ENCODE measurements around the gene ADTRP.
"Not testable (repeated sequence)": the region's sequence is repeated elsewhere in the genome, so short reads cannot be mapped to it uniquely, and the experiment has no call there.

ADTRP gene

DNA sequence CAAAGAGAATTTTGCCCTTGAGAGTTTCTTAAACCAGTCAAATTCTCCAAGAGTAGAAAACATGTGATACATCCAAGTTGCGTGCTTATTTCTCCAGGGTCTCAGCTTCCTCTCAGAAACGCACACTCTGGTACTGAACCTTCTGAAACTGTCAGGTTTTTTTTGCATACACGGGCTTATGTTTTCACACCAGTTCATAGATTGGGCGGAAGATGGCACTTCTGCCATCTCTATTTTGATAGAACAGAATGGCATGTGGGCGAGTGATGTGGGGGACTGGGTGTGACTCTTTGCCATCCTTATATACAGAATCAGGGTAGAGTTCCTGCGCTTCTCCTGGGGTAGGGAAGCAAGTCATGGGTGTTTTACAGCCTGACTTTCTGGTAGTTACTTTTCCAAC is 56.4 kb downstream of the ADTRP start:
- no peak for DNase-seq

- no peak for DNase-seq
These were observed 60.1 kb downstream of the ADTRP start for GRCh38 chr6:11718463-11718862.

GRCh38 chr6:11718031-11718430 is 60.6 kb downstream of the ADTRP start:
- DNase-seq = no peak

GRCh38 chr6:11714798-11715285 is 63.8 kb downstream of the ADTRP start:
- no peak for DNase-seq

GRCh38 chr6:11714116-11714797 is 64.3 kb downstream of the ADTRP start:
- DNase-seq = no peak

GRCh38 chr6:11712760-11713159 is 65.8 kb downstream of the ADTRP start:
- no peak for DNase-seq

GRCh38 chr6:11711984-11712711 is 66.5 kb downstream of the ADTRP start:
- no peak for DNase-seq

DNA sequence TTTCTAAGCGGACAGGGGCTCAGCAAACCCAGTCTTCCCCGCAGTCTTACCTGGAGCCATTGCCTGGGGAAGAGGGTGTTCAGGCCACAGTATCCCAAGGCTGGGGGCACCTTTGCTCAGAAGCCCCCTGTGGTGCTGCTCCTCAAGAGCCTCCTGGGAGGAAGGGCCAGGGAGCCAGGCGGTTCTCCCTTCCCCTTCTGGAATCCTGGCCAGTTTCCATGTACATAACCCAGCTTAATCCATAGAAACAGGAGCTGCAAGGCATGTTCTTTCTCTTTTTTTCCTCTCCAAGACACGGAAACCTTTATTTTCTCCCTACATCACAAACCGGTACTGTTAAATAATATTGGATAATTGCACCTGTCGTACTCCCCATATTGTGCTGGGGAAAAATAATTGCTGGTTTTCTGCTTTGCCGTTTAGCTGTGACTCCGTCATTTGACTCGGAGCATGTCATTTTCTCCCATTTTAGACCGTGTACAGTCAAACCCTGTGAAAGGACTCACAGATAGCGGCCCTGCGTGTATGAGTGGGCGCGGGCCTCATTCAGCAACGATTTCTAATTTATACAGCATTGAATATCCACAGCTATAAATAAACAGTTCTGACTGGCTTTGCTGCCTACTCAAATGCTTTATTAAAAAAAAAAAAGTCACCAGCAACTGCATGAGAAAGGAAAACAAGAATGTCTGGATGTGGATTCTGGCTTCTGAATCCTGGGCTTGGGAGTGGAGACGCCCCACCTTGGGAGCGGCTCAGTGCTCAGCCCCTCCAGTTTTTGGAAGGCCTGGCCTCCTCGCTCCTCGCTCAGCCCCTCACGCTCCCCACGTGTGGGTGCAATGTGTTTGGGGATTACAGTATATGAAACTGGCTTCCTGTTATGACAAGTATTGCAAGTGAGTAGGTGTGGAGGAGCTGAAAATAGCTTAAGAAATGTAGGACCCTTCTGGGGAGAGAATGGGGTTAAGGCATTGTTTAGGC is 67.3 kb downstream of the ADTRP start:
- DNase-seq = no peak

GRCh38 chr6:11710311-11710761 is 68.3 kb downstream of the ADTRP start:
- no peak for DNase-seq

DNA sequence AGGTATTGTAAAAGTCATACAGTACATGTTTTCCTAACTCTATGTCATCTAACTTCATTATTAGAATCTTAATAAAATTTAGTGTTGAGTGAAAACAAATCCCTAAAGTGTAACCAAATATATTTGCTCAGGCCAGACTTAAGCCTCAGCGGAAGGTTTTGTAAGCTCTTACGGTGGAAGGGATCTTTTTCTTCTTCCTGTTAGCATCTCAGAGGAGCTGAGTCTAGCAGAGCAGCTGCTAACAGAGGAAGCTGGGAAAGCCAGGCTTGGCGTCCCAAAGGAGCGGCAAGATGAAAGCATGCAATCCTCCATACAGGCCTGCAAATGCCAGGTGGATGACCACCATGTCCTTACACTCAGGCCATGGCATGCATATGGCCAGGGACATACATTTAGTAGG is 72.4 kb downstream of the ADTRP start:
- DNase-seq = no peak

- no peak for DNase-seq
These were observed 73.1 kb downstream of the ADTRP start for GRCh38 chr6:11705483-11705882.

GRCh38 chr6:11705069-11705468 is 73.5 kb downstream of the ADTRP start:
- no peak for DNase-seq

DNA sequence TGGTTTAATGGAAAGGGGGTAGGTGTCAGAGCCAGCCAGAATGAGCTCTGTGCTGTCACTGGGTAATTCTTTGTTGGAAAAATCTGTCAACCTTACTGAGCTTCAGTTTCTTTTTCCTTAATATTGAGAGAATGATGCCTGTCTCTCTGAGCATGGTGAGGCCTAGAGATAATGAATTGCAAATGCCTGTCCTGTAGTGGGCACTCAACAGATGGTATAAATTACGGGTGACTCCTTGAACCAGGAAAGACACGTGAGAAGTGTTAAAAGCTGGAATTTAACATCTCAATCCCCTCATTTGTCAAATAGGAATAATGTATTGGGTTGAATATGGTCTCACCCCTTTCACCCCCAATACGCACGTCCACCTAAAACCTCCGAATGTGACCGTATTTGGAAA is 74.9 kb downstream of the ADTRP start:
- DNase-seq = no peak

DNA sequence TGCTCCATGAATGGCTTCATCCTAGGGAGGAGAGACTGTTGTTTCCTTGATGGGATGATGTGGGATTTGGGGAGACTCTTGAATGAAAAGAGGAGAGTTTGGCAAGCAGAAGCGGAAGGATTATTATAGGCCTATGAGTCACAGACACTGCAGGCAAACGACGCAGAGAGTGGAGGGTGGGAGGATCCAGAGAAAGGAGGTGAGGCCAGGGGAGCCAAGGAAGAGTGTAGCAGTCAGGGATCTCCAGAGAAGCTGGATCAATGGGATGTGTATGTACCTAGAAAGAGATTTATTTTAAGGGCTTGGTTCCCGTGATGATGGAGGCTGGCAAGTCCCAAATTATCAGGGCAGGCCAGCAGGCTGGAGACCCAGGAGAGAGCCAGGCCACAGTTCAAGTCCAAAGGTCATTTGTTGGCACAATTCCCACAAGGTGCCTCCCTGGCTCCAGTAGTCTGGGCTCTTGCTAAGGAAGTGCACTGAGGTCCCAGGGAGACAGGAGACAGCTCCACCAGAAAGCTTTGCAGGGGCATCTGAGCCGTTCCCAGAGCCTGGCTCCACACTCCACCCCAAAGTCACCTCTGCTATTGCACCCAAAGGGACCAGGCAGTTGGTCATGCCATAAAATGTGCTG is 76.0 kb downstream of the ADTRP start:
- no peak for DNase-seq

DNA sequence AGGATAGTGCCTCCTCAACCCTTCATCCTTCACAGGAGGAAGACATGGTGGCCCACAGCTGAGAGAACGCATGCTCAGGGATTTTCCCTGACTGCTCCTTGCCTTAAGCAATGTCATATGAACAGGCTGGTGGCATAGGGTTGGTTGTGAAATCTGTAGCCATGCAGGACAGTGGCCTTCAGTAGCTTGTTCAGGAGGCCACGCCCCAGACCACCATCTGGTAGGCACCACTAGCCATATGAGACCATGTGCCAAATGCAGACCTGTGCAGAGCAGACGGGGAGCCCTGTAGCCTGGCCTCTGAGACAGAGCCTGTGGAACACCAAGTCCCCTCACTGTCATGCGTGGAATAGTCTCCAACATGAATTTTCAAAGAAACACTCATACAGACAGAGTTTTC is 76.5 kb downstream of the ADTRP start:
- DNase-seq = no peak

GRCh38 chr6:11701573-11701972 is 77.0 kb downstream of the ADTRP start:
- no peak for DNase-seq

- DNase-seq = peak; percentile 62
These were observed 78.4 kb downstream of the ADTRP start for GRCh38 chr6:11700118-11700718.

- no peak for DNase-seq
These were observed 79.0 kb downstream of the ADTRP start for GRCh38 chr6:11699576-11699975.

GRCh38 chr6:11692451-11693376 is 85.9 kb downstream of the ADTRP start:
- no peak for DNase-seq

DNA sequence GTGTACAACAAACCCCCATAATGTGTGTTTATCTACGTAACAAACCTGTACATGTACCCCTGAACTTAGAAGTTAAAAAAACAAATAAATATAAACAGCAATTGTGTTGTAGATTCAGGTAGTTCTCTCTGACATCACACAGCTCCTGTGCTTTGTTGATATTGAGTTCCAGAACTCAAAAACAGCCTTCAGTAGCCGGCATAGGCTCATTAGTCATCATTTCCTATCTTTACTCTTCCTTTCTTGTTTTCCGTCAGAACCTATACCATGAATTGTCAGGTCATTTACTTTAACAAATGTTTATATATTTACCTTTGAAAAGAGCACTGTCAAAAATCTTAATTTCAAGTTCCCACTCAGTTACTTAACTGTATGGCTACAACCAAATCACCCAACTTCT is 88.8 kb downstream of the ADTRP start:
- DNase-seq = no peak

DNA sequence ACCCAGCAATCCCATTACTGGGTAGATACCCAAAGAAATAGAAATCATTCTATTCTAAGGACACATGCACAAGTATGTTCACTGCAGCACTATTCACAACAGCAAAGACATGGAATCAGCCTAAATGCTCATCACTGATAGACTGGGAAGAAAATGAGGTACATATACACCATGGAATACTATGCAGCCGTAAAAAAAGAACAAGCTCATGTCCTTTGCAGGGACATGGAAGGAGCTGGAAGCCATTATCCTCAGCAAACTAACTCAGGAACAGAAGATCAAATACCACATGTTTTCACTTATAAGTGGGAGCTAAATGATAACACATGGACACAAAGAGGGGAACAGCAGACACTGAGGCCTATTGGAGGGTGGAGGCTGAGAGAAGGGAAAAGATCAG is 89.2 kb downstream of the ADTRP start:
- DNase-seq = not testable (repeated sequence)

All from NCI-H1105 treated with DMSO at 0.1 percent for 48 hours (cell line).